Thyroid gland (tissue), 4 donors: Measurements from ENCODE around the gene ZIK1. TPM values are rescaled to one million over a fixed set of nuclear protein-coding genes. Genes with fewer than 3 reads are reported as not detected.

Experiments used
- DNase-seq, 2 donors: peaks; one replicate each; pipeline ENCODE4 v3.0.0-alpha.2; 2019
- H3K27ac ChIP-seq, 3 donors: fragments of 200-600 bp; sonication (generic); 1 replicate in 2 of 3; 2 replicates in 1 of 3; pipeline ENCODE4 v1.5.1; 2016 to 2019; ENCODE audit warnings: mild to moderate bottlenecking in 1 of 3, moderate library complexity in 1 of 3
- H3K27me3 ChIP-seq: fragments of 200-600 bp; sonication (generic); one replicate; pipeline ENCODE4 v1.5.1; 2019
- H3K36me3 ChIP-seq, 2 donors: fragments of 200-600 bp; sonication (generic); one replicate each; pipeline ENCODE4 v1.5.1; 2016 to 2019
- H3K4me1 ChIP-seq, 2 donors: fragments of 200-600 bp; sonication (generic); one replicate each; pipeline ENCODE4 v1.5.1; 2017 to 2019
- H3K4me3 ChIP-seq, 3 donors: fragments of 200-600 bp; sonication (generic); replicated peaks in 1 of 3; 1 replicate in 2 of 3; 2 replicates in 1 of 3; pipeline ENCODE4 v1.5.1; 2016; ENCODE audit warnings: mild to moderate bottlenecking in 1 of 3
- H3K9me3 ChIP-seq: fragments of 200-600 bp; sonication (generic); one replicate; pipeline ENCODE4 v1.5.1; 2017
- POLR2A ChIP-seq, 2 donors: fragments of 450-650 bp; IDR thresholded peaks; one replicate each; pipeline ENCODE4 v1.6.1; 2017; ENCODE audit warnings: antibody characterized with exemption in 2 of 2, mild to moderate bottlenecking in 2 of 2, moderate library complexity in 1 of 2
- WGBS, 2 donors: methylation state at CpG; one replicate each; pipeline ENCODE4 v1.1.5; 2017; 5-methylcytosine and 5-hydroxymethylcytosine counted together
- intact Hi-C: fragments of 100-400 bp; cut with DNase I; formaldehyde crosslinking; loops from one replicate; pipeline ENCODE4 v1.15.1; 2023
- total RNA-seq, 4 donors: library from RNA; depleted of rRNA; stranded (reverse); fragments of >200 nt; gene quantifications; one replicate each; pipeline ENCODE4 v1.2.3, GENCODE V29; 2016
- TF ChIP-seq, protein P1 (sequence below), 6 experiments: fragments of 200-600 bp in 3 of 6; fragments of 450-650 bp in 3 of 6; sonication (generic) in 3 of 6; IDR thresholded peaks; one replicate each; pipeline ENCODE4 v1.5.1; 2016 to 2019; ENCODE audit warnings: antibody characterized with exemption in 6 of 6, mild to moderate bottlenecking in 2 of 6, inconsistent platforms in 1 of 6, moderate library complexity in 1 of 6

The ZIK1 gene
- total RNA-seq, 4 donors from 2014 or later = 8.9 to 19.7 (median 13.7) TPM

DNA sequence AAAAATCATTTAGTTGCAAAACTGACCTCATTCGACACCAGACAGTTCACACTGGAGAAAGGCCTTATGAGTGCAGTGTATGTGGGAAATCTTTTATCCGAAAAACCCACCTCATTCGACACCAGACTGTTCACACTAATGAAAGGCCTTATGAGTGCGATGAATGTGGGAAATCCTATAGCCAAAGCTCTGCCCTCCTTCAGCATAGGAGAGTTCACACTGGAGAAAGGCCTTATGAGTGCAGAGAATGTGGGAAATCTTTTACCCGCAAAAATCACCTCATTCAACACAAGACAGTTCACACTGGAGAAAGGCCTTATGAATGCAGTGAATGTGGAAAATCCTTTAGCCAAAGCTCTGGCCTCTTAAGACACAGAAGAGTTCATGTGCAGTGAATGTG lies 23.0 kb downstream of the ZIK1 start:
- intact Hi-C loops = no loop called here
- DNase-seq = no peak
- TF ChIP-seq POLR2A (IDR thresholded peaks at IDR 0.05) = no peak
- TF ChIP-seq, protein P1, sequence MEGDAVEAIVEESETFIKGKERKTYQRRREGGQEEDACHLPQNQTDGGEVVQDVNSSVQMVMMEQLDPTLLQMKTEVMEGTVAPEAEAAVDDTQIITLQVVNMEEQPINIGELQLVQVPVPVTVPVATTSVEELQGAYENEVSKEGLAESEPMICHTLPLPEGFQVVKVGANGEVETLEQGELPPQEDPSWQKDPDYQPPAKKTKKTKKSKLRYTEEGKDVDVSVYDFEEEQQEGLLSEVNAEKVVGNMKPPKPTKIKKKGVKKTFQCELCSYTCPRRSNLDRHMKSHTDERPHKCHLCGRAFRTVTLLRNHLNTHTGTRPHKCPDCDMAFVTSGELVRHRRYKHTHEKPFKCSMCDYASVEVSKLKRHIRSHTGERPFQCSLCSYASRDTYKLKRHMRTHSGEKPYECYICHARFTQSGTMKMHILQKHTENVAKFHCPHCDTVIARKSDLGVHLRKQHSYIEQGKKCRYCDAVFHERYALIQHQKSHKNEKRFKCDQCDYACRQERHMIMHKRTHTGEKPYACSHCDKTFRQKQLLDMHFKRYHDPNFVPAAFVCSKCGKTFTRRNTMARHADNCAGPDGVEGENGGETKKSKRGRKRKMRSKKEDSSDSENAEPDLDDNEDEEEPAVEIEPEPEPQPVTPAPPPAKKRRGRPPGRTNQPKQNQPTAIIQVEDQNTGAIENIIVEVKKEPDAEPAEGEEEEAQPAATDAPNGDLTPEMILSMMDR (IDR thresholded peaks at IDR 0.05) = no peak
- Histone ChIP-seq H3K4me3 (no peak overlapping the region), H3K9me3 (no peaks in the 10 kb centered on the region), H3K27me3 (no peaks in the 10 kb centered on the region), H3K27ac (no peak overlapping the region), H3K4me1 (no peaks in the 10 kb centered on the region), H3K36me3 (peaks cover 14% of the 10 kb centered on the region in 2 donors)
- WGBS, 2 donors = 95 to 98% methylated on average over 5 of the region's 5 CpGs

DNA sequence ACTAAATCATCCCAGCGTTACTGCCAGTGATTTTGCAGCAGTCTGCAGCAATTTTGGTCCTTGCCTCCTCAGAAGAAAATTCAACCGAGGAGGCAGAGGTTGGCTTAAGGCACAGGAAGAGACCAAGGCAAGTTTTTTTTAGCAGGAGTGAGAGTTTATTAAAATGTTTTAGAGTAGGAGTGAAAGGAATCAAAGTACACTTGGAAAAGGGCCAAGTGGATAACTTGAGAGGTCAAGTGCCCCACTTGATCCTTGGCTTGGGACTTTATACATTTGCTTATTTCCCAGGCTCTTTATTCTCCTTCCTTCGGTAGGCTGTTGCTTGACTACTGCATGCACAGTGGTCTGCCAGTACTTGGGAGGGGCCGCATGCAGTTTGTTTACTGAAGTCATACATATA lies 27.2 kb downstream of the ZIK1 start:
- H3K27ac ChIP-seq = no peak overlapping the region
- DNase-seq = no peak
- no peak overlapping the region for H3K4me3 ChIP-seq
- no peaks in the 10 kb centered on the region for H3K9me3 ChIP-seq
- TF ChIP-seq, protein P1 (IDR thresholded peaks at IDR 0.05) = no peak
- no peak for TF ChIP-seq POLR2A (IDR thresholded peaks at IDR 0.05)
- intact Hi-C loops = no loop called here
- H3K4me1 ChIP-seq = peaks cover 3 to 4% of the 10 kb centered on the region in 2 donors
- H3K27me3 ChIP-seq = no peaks in the 10 kb centered on the region
- 35 to 45% methylated on average over 4 of the region's 4 CpGs for whole genome bisulfite sequencing, 2 donors
- peaks cover 0 to 9% of the 10 kb centered on the region in 2 donors for H3K36me3 ChIP-seq

DNA sequence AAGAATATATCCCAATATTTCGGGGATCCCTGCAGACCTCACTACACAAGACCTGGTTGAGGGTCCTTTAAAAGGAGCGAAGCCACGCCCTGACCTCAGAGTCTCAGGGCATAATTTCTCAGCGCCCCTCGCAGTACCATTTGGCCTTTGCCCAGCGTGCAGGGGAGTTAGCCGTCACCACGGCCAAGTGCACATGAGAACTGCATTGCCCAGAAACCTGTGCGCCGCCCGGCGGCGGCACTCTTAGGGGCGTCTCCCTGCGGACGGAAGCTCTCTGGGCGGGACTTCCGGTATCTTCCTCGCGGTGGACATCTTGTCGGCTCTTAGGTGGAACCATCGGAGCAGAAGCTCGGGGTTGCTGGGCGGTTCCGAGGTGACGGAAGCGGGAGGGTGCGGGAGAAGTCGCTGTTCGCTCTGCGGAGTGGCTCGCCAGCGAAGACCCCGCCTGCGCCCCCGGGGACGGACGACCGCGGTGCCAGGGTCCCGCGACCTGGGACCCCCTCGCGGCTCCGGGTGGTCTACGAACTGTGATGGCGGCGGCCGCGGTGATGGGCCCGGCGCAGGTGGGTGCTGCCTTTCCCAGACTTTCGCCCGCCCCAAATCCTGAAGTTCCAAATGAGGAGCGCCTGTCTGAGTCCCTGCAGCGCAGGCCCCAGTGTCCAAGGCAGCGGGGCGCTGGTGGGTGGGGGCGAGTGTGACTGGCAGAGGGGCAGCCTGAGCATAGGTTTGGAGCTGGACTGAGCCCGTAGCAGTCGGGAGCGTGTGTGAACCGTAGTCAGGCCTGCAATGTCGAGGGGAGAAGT lies 30.2 kb downstream of the ZIK1 start, which contains the start of gene ZNF134:
TSS of gene ZNF134 (plus strand) at position 302 of the 803 bp plus-strand sequence. CDS start 5,227 bp downstream, outside the sequence.
- intact Hi-C loops = no loop called here
- Histone ChIP-seq H3K27me3 (no peaks in the 10 kb centered on the region), H3K4me3 (peak within 1 kb of the TSS; percentile 72 to 100 (median 96)), H3K4me1 (peaks cover 3 to 4% of the 10 kb centered on the region in 2 donors), H3K27ac (peak within 1 kb of the TSS in 2 of 3 donors; percentile 35 to 66), H3K36me3 (peaks cover 5 to 34% of the 10 kb centered on the region in 2 donors), H3K9me3 (no peaks in the 10 kb centered on the region)
- peak in 1 of 2 donors; percentile 39 for TF ChIP-seq POLR2A (IDR thresholded peaks at IDR 0.05)
- TF ChIP-seq, protein P1 (IDR thresholded peaks at IDR 0.05) = peak in 2 of 6 experiments; percentile 28 to 35
- WGBS, 2 donors = 4 to 9% methylated on average over 13 to 20 of the region's 64 CpGs
- DNase-seq = peak; percentile 92 to 94

DNA sequence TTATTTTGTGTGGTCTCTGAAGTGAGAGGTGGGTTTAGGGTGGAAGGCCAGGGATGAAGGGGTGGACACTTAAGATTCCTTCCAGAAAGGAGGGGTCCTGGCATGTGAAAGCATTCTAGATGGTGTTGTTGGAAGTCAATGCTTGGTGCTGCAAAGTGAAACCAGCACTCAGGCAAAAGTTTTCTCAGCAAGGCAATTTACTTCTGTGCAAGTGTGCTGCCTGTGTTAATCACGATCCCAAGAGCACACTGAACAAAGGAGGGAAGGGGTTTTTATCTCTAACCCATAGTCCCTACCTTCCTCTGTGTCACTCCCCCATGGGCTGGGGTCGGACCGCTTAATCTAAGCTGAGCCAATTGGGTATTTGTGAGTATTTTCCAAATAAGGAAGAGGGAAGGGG lies 31.4 kb downstream of the ZIK1 start:
- H3K9me3 ChIP-seq = peaks cover 3% of the 10 kb centered on the region
- no peak overlapping the region for H3K27ac ChIP-seq
- peaks cover 17 to 46% of the 10 kb centered on the region in 2 donors for H3K36me3 ChIP-seq
- intact Hi-C loops = no loop called here
- H3K4me3 ChIP-seq = peak overlapping the region in 2 of 3 donors; percentile 72 to 100
- TF ChIP-seq, protein P1 (IDR thresholded peaks at IDR 0.05) = no peak
- TF ChIP-seq POLR2A (IDR thresholded peaks at IDR 0.05) = no peak
- DNase-seq = no peak
- no peaks in the 10 kb centered on the region for H3K27me3 ChIP-seq
- WGBS, 2 donors = 77 to 98% methylated on average over 3 of the region's 3 CpGs
- H3K4me1 ChIP-seq = peaks cover 3 to 4% of the 10 kb centered on the region in 2 donors
